ENCODE data around the gene CCNY. TPM values are rescaled to one million over a fixed set of nuclear protein-coding genes. Genes with fewer than 3 reads are reported as not detected.
"Not testable (repeated sequence)": the region's sequence is repeated elsewhere in the genome, so short reads cannot be mapped to it uniquely, and the experiment has no call there.

Gene CCNY
- total RNA-seq, 2 donors from 2014 or later: 40.1 to 84.6 TPM

DNA sequence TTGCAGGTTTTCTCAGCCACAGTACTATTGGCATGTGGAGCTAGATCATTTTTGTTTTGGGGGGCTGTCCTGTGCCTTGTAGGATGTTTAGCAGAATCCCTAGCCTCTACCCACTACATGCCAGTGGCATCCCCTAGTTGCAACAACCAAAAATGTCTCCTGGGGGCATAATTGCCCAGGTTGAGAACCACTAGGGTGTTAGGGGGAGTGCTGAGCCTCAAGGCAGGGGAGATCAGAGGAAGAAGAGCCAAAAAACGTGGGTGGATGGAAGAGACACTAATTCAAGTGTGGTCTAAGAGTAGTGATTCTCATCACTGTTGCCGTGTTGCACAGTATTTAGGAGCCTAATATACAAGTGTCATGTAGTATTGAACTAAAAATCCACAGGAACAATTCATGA lies 31.7 kb upstream of the CCNY start:
- ATAC-seq (ENCODE audit: insufficient number of reproducible peaks, low FRiP score, low read depth) (no peak), DNase-seq (ENCODE audit: low spot score) (no peak)
- no peak overlapping the region for H3K4me3 ChIP-seq
- H3K27ac ChIP-seq: no peak overlapping the region
- H3K4me1 ChIP-seq (ENCODE audit: control insufficient read depth in 1 of 2, low read depth in 2 of 2): no peaks in the 10 kb centered on the region
- no peaks in the 10 kb centered on the region for H3K9me3 ChIP-seq
- H3K27me3 ChIP-seq (replicated peaks; ENCODE audit: insufficient read depth): no peaks in the 10 kb centered on the region
- H3K36me3 ChIP-seq: no peaks in the 10 kb centered on the region
- TF ChIP-seq CTCF (IDR thresholded peaks at IDR 0.05): no peak

DNA sequence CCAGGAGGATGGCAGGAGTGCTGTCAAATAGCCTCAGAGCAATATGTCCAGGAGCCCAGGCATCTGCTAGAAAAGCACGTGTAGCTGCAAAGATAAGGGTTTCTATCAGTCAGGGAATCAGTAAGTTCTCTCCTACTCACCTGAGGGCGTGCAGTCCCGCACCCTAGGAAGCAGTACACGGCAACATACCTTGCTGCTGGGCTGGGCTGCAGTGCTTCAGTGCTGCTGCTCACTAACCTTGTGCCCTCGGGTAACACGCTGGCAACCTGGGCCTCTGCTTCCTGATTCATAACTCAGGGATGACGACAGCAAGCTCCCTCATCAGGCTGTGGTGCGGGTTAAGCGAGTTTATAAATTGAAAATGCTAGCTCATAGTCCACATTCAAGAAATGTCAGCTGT lies 29.5 kb upstream of the CCNY start:
- Histone ChIP-seq H3K27ac (no peak overlapping the region), H3K36me3 (no peaks in the 10 kb centered on the region), H3K4me1 (ENCODE audit: control insufficient read depth in 1 of 2, low read depth in 2 of 2) (no peaks in the 10 kb centered on the region), H3K9me3 (no peaks in the 10 kb centered on the region), H3K27me3 (replicated peaks; ENCODE audit: insufficient read depth) (no peaks in the 10 kb centered on the region), H3K4me3 (no peak overlapping the region)
- DNase-seq (ENCODE audit: low spot score) (no peak), ATAC-seq (ENCODE audit: insufficient number of reproducible peaks, low FRiP score, low read depth) (no peak)
- no peak for TF ChIP-seq CTCF (IDR thresholded peaks at IDR 0.05)

GRCh38 chr10:35307297-35307696 lies 29.0 kb upstream of the CCNY start:
- no peaks in the 10 kb centered on the region for H3K36me3 ChIP-seq
- no peak overlapping the region for H3K27ac ChIP-seq
- no peak for DNase-seq (ENCODE audit: low spot score)
- no peaks in the 10 kb centered on the region for H3K9me3 ChIP-seq
- TF ChIP-seq CTCF (IDR thresholded peaks at IDR 0.05): no peak
- ATAC-seq (ENCODE audit: insufficient number of reproducible peaks, low FRiP score, low read depth): no peak
- H3K4me3 ChIP-seq: no peak overlapping the region
- no peaks in the 10 kb centered on the region for H3K27me3 ChIP-seq (replicated peaks; ENCODE audit: insufficient read depth)
- H3K4me1 ChIP-seq (ENCODE audit: control insufficient read depth in 1 of 2, low read depth in 2 of 2): no peaks in the 10 kb centered on the region

DNA sequence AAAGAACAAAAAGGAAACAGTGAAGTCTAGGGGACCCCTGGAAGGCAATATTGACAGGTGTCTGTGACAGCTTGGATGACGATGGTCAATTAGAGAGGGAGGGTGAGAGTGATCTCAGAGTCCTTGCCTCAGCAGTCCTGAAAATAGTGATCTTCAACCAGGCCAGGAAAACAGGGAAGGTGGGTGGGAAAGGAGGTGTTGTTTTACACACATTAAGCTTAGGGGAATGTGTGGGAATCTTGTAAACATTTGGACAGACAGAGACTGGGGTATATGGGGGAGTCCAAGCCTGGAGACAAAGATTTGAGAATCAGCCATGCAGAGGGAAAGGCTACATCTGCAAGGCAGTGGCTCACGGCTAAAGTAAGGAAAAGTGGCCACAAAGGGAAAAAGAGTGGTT lies 27.5 kb upstream of the CCNY start:
- Histone ChIP-seq H3K4me1 (ENCODE audit: control insufficient read depth in 1 of 2, low read depth in 2 of 2) (no peaks in the 10 kb centered on the region), H3K36me3 (no peaks in the 10 kb centered on the region), H3K27ac (no peak overlapping the region), H3K9me3 (no peaks in the 10 kb centered on the region), H3K27me3 (replicated peaks; ENCODE audit: insufficient read depth) (no peaks in the 10 kb centered on the region), H3K4me3 (no peak overlapping the region)
- DNase-seq (ENCODE audit: low spot score) (no peak), ATAC-seq (ENCODE audit: insufficient number of reproducible peaks, low FRiP score, low read depth) (no peak)
- no peak for TF ChIP-seq CTCF (IDR thresholded peaks at IDR 0.05)

DNA sequence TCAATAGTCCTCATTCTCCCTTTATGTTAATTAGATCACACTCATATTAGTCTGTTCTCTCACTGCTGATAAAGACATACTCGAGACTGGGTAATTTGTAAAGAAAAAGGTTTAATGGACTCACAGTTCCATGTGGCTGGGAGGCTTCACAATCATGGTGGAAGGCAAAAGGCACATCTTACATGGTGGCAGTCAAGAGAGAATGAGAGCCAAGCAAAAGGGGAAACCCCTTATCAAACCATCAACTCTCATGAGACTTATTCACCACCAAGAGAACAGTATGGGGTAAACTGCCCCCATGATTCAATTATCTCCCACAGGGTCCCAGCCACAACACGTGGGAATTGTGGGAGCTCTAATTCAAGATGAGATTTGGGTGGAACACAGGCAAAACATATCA lies 22.2 kb upstream of the CCNY start:
- ATAC-seq (ENCODE audit: insufficient number of reproducible peaks, low FRiP score, low read depth); H3K27ac ChIP-seq; H3K27me3 ChIP-seq (replicated peaks; ENCODE audit: insufficient read depth); H3K9me3 ChIP-seq; DNase-seq (ENCODE audit: low spot score); H3K4me3 ChIP-seq; H3K36me3 ChIP-seq; H3K4me1 ChIP-seq (ENCODE audit: control insufficient read depth in 1 of 2, low read depth in 2 of 2): not testable (repeated sequence)

DNA sequence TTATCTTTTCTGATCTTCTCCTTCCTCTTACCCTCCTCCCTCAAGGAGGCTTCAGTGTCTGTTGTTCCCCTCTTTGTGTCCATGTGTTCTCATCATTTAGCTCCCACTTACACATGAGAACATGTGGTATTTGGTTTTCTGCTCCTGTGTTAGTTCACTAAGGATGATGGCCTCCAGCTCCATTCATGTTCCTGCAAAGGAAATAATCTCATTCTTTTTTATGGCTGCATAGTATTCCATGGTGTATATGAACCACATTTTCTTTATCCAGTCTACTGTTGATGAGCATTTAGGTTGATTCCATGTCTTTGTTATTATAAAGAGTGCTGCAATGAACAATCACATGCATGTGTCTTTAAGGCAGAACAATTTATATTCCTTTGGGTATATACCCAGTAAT lies 21.1 kb upstream of the CCNY start:
- not testable (repeated sequence) for H3K9me3 ChIP-seq; H3K4me3 ChIP-seq; ATAC-seq (ENCODE audit: insufficient number of reproducible peaks, low FRiP score, low read depth); H3K27ac ChIP-seq; H3K27me3 ChIP-seq (replicated peaks; ENCODE audit: insufficient read depth); H3K4me1 ChIP-seq (ENCODE audit: control insufficient read depth in 1 of 2, low read depth in 2 of 2); DNase-seq (ENCODE audit: low spot score); H3K36me3 ChIP-seq
